AG08396 (cell line): ENCODE measurements around the gene CUX1.
"Not testable (repeated sequence)": the region's sequence is repeated elsewhere in the genome, so short reads cannot be mapped to it uniquely, and the experiment has no call there.

Experiments used
- DNase-seq: peaks from one replicate; pipeline ENCODE4 v3.0.0; 2012; ENCODE audit warnings: low spot score, mixed read lengths

CUX1 gene

DNA sequence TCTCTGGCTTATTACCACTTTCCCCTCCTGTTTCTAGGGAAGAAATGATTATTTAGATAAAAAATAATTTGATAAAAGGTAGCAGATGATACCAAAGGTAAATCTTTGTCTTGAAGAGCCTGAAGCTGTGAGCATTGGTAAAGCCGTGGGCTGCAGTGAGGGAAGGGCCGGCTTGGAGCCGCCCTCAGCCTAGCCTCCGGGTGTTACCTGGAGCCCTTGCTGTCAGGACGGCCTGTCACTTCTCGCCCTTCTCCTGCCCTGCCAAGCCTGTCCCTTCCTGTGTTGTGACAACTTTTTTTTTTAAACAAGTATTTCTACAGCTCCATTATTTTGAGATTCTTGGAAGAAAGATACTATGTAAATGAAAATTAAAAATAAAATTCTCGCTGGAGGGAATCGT is 7.0 kb downstream of the CUX1 start:
- no peak for DNase-seq

DNA sequence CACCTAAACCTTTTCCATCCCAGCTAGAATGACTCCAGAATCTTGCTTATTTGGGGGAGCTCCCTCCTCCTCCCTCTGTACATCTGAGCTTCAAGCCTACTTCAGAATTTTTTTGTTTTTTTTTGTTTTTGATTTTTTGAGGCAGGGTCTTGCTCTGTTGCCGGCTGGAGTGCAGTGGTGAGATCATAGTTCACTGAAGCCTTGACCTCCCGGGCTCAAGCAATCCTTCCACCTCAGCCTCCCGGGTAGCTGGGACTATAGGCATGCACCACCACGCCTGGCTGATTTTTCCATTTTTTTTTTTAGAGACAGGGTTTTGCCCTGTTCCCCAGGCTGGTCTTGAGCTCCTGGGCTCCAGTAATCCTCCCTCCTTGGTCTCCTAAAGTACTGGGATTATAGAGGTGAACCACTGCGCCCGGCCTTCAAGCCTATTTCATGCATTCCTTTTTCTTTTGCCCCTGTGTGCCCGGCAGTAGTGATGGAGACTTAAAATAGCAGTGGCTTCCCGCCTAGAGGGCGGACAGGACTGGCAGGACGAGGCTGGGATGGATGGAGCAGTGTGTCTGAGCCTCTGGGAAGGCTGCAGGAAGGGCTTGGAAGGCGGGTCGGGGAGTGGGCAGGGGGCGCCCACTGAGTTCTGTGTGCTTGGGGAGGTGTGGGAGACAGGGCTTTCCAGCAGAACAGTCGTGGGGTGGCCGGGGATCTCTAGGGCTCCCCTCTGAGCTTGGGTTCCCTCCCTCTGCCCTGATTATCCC is 8.8 kb downstream of the CUX1 start:
- no peak for DNase-seq

DNA sequence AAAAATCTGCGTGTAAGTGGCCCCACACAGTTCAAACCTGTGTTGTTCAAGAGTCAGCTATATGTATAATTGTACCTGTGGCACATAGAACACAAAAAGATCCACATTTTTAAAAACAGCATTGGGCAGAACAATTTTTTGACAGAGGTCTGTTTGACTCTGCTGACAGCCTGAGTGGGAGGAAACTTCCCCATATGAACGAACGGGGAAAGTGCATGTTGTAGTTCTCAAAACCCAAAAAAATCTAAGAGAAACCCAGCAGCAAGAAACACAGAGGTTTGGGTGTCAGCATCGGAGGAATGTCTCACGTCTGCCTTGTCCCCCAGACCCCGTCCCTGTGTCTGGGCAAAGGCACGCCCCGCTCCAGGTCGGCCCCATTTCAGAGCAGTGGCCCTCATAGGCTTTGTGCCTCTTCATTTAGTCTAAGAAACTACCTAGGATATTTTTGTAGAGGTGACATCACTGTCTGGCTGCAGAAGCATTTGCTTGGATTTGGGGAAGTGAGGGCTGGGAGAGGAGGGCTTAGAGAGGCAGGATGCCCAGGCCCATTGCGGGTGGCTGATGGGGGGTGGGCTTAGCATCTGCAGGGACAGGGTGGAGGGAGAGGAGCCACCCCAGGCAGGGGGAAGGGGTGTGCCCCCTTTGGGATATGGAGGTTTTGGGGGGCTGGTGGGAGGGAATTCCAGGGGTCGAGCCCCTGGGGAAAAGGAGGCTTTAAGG is 11.0 kb downstream of the CUX1 start:
- no peak for DNase-seq

DNA sequence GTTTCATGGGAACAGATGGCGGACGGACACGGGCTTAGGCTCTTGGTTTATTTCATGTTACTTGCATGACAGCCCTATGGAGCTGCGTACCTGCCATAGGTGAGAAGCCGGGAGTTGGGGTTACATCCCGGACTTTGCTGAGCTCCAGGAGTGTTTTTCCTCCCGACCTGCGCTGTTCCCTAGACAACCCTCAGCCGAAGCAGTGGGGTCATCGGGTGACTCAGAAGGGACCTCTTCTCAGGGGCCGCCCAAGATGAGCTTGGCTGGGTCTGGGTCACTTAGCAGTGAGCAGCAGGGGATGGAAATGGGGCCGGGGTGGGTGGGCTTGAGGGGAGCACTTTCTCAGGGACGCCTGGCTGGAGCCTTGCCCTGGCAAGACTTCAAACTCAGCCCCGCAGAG is 11.9 kb downstream of the CUX1 start:
- DNase-seq = no peak

GRCh38 chr7:101829821-101830220 is 12.4 kb downstream of the CUX1 start:
- DNase-seq = no peak

GRCh38 chr7:101831396-101831795 is 14.0 kb downstream of the CUX1 start:
- DNase-seq = not testable (repeated sequence)

DNA sequence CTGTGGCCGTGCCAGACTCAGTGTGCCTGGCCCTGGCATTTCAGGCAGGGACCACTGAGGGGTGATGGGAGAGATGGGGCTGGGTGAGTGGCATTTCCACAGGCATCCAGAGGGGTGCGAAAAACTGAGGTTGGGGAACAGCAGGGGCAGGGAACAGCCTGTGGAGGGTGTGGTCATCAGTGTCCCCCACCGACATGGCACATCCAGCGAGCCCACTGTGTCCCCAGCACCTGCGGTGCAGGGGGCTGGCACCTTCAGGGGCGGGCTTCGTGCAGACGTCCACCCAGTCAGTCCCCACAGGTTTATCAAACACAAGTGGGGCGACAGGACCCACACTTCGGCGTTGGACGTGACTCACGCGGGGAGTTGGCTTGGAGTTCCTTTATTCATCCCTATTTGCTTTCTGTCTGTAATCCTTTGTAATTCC is 14.8 kb downstream of the CUX1 start:
- DNase-seq = no peak

DNA sequence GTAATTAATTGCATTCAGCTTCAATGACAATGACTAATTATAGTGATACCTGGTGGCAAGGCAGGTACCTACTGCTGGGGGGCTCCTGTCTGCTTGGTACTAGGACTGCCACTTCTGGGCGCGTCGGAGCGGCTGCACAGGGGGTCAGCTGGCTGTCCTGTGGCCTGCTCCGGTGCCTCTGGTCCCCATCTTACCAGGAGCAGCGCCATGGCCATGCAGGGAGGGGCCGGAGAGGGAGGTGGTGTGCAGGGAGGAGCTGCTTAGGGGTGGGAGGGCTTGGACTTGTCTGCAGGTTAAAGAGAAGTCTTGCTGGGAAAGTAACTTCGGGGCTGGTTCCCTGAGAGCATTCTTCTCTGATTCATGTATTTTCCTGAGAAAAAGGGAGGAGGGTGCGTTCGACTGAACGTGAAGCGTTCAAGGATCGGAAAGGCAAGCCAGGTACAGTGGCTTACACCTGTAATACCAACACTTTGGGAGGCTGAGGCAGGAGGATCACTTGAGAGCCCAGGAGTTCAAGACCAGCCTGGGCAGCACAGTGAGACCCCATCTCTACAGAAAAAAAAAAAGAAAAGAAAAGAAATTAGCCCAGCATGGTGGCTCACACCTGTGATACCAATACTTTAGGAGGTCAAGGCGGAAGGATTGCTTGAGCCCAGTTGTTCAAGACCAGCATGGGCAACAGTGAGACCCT is 15.4 kb downstream of the CUX1 start:
- no peak for DNase-seq

- no peak for DNase-seq
Observed at GRCh38 chr7:101833799-101834198, 16.4 kb downstream of the CUX1 start.

DNA sequence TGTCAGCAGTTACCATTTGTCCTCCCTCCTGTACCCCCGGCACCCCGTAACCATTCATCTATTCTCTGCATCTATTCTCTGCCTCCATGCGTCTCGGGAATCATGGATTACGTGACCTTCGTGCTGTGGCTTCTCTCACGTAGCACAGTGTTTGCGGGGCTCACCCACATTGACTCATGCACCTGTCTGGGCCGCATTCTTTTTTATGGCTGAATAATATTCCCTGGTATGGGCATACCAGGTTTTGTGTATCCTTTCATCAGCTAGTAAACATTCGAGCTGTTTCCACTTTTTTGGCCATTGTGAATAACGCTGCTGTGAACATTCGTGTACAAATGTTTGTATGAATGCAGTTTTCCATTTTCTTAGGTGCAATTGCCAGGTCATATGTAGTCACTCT is 17.7 kb downstream of the CUX1 start:
- no peak for DNase-seq

GRCh38 chr7:101837433-101837832 is 20.0 kb downstream of the CUX1 start:
- not testable (repeated sequence) for DNase-seq

- DNase-seq = no peak
Observed at GRCh38 chr7:101838837-101839483, 21.5 kb downstream of the CUX1 start.

- DNase-seq = no peak
Observed at GRCh38 chr7:101841328-101841727, 23.9 kb downstream of the CUX1 start.

DNA sequence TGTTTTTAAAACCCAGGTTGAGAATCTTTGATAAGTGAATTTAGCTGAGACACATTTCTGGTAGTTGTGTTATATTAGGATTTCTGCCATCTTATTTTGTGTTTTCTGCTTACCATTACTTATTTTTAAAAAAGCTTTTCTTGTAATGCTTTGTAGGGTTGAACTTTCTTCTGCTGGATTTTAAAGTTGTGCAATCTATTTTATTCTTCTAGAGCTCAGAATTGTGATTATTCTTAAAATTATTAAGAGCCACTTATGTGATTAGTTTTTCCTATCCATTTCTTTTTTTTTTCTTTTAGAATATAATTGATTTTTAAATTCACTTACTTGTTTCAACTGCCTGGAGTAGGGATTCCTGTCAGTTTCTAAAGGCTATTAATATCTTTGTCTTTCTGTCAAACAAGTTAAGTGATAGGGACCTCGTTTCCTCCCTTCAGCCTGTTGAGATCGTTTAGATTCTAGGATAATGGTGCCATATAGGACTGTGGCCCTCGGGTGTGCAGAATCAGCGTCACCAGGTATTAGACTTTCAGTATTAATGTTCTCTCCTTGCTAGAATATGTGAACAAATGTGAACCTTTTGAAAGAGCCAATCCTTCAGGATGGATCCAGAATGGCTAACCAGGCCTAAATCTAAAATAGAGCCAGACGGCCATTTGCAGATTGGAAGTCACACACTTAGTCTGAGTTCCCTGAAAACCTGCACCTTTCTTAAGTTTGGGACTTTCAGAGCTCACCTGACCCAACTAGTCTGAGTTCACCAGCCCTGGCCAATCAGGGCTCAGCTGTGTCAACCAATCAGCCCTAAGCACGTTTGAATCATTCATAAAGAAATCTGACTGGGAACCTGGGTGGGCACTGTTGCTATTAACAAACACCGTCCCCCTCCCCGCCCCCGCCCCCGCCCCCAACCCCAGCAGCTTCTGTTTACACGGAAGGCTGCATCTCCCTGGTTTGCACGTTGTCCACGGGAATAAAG is 26.2 kb downstream of the CUX1 start:
- DNase-seq = no peak

- DNase-seq = no peak
Observed at GRCh38 chr7:101845974-101846373, 28.5 kb downstream of the CUX1 start.

DNA sequence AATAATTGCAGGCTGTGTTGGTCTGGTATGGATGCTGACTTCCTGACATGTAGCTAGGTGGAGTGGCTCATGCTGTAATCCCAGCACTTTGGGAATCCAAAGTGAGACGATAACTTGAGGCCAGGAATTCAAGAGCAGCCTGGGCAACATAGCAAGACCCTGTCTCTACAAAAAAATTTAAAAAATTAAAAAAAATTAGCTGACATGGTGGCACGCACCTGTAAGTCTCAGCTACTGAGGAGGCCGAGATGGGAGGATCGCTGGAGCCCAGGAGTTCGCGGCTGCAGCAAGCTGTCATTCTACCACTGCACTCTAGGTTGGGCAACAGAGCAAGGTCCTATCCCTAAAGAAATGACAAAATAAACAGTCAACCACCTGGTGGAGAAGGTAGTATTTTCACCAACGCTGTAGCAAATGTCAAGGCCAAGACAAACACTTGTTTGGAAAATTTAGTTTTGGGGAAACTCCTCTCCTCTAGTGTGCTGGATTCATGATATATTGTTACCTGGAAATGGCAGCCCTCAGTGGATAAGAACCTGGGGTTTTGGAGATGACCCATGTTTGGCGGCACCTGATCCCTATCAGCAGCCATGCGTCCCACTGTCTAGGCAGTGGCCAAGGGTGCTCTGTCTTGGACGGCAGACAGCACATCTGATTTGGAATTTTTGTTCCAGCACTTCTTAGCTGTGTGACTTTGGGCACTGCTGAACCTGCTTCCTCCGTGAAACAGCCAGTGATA is 29.5 kb downstream of the CUX1 start:
- no peak for DNase-seq

- DNase-seq = no peak
Observed at GRCh38 chr7:101848208-101848951, 31.0 kb downstream of the CUX1 start.

DNA sequence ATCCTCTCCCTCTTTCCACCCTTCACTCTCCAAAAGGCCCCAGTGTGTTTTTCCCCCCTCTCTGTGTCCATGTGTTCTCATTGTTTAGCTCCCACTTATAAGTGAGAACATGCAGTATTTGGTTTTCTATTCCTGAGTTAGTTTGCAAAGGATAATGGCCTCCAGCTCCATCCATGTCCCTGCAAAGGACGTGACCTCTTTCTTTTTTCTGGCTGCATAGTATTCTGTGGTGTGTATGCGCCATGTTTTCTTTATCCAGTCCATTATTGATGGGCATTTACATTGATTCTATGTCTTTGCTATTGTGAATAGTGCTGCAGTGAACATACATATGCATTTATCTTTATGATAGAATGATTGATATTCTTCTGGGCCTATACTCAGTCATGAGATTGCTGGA is 31.9 kb downstream of the CUX1 start:
- DNase-seq = not testable (repeated sequence)

DNA sequence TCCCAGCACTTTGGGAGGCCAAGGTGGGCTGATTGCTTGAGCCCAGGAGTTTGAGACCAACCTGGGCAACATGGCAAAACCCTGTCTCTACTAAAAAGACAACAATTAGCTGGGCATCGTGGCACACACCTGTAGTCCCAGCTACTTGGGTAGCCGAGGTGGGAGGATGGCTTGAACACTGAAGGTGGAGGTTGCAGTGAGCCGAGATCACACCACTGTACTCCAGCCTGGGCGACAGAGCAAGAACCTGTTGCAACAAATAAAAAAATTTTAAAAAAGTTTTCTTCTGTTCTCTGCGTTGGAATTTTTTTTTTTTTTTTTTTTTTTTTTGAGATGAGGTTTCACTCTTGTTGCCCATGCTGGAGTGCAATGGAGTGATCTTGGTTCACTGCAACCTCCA is 34.9 kb downstream of the CUX1 start:
- not testable (repeated sequence) for DNase-seq

DNA sequence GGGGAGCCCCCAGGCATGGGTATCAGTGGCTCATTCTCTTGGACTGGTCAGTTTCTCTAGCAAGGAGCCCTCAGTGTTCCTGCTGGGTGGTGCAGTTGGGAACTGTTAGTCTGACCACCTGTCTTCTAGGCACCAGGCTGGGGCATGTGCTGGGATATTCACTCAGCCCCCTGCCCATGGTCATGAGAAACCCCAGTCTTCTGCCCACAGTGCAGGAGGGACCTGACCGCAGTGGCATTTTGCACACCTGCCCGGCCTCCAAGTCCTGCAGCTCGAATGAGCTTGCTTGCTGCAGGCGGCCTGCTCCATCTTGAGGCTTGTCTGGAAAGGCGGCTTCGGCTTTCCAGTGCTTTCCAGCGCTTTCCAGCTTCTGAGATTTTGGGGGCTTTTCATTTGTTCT is 36.3 kb downstream of the CUX1 start:
- DNase-seq = no peak
